ENCODE measurements around the gene NAP1L4.

- TF ChIP-seq REST (IDR thresholded peaks at IDR 0.05; ENCODE audit: low read depth), result no peak
- no peak for TF ChIP-seq MAX (IDR thresholded peaks at IDR 0.05)
- no peak for TF ChIP-seq TEAD4 (IDR thresholded peaks at IDR 0.05)
- TF ChIP-seq CEBPB (IDR thresholded peaks at IDR 0.05), result no peak
- no peak for TF ChIP-seq RAD21 (IDR thresholded peaks at IDR 0.05; ENCODE audit: low read depth)
- TF ChIP-seq EP300 (IDR thresholded peaks at IDR 0.05; ENCODE audit: borderline replicate concordance), result no peak
- no peak for TF ChIP-seq USF1 (IDR thresholded peaks at IDR 0.05)
- TF ChIP-seq NFIC (IDR thresholded peaks at IDR 0.05), result no peak
- no peak for TF ChIP-seq FOXM1 (IDR thresholded peaks at IDR 0.05; ENCODE audit: borderline replicate concordance, low read depth)
- TF ChIP-seq TAF1 (IDR thresholded peaks at IDR 0.05; ENCODE audit: low read depth), result no peak
- TF ChIP-seq YY1 (IDR thresholded peaks at IDR 0.05; ENCODE audit: low read depth), result no peak
- no peak for TF ChIP-seq CREB1 (IDR thresholded peaks at IDR 0.05; ENCODE audit: low read depth)
- no peak for TF ChIP-seq EGR1 (IDR thresholded peaks at IDR 0.05)
- no peak for TF ChIP-seq TCF12 (IDR thresholded peaks at IDR 0.05; ENCODE audit: low read depth)
Observed at GRCh38 chr11:2917842-2918490, 74.2 kb downstream of the NAP1L4 start.

All from Ishikawa (cell line).